ENCODE measurements around the gene SGMS1.

DNA sequence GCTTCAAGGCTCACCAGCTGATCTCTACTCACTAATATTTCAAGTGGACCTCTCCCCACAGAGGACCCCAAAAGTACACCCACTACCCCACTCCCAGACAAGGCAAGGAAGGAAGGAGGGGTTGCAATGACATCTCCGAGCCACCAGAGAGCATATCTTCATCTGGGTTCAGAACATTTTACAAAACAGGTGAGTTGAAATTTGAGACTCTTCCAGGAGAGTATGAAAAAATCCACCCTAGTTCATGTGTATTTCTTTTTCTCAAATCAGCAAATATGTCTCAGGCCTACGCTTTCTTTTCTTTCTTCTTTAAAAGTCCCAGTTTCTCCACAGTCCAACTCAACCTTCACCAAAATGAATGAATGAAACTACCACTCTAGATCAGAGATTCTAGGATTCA is 61.9 kb downstream of the SGMS1 start:
- TF ChIP-seq CTCF (optimal IDR thresholded peaks at IDR 0.05 in 1 of 3, IDR thresholded peaks at IDR 0.05 in 1 of 3, conservative IDR thresholded peaks at IDR 0.05 in 1 of 3; ENCODE audit: extremely low read depth in 1 of 3, insufficient read depth in 2 of 3, low read length in 3 of 3) (peak; percentile 59 to 76 (median 70)), EZH2 (IDR thresholded peaks at IDR 0.05; ENCODE audit: low read length) (no peak)
